ENCODE results near the gene TXNDC17. TPM values are rescaled to one million over a fixed set of nuclear protein-coding genes. Genes with fewer than 3 reads are reported as not detected.
"Not testable (repeated sequence)": the region's sequence is repeated elsewhere in the genome, so short reads cannot be mapped to it uniquely, and the experiment has no call there.

TXNDC17 gene
- total RNA-seq: 92.7 and 102 TPM in 2 replicates

DNA sequence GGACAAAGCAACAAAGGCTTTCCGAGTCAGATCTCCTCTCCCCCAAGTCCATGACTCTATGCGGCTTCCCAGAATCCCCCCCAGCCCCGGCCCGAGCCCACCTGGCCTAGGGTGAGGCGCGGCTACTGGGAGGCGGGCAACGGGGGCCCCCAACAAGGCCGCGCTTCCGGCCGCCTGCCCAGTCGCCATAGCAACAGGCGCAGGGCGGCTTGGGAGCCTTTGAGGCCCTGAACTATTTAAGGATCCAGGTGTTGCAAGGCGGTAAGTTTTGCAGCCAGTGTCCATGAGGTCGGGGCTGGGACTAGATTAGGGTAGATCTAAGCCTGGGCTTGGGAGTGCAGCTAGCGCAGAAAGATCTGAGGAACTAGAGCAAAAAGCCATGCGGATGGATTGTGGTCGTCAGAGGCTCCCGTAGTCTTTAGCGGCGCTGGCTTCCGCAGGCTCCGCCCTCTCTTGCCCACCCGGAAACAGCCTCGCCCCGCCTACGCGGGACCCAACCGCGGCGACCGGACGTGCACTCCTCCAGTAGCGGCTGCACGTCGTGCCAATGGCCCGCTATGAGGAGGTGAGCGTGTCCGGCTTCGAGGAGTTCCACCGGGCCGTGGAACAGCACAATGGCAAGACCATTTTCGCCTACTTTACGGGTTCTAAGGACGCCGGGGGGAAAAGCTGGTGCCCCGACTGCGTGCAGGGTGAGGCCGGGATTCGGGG, at the start of gene TXNDC17, which contains the start of gene KIAA0753:
Gene TXNDC17 (plus strand): TSS at position 525 of the 711 bp plus-strand sequence. CDS start 23 bp downstream, at position 548.
Gene KIAA0753 (minus strand): TSS at position 176 of the 711 bp plus-strand sequence. CDS start 5,608 bp downstream, outside the sequence.
- peaks cover 60% of the 10 kb centered on the region for H3K4me1 Mint-ChIP-seq
- peak within 1 kb of the TSS; percentile 100 for H3K27ac Mint-ChIP-seq
- H3K27me3 Mint-ChIP-seq: no peaks in the 10 kb centered on the region
- peak within 1 kb of the TSS; percentile 93 for H3K4me3 Mint-ChIP-seq
- intact Hi-C loops (cut with micrococcal nuclease): loop anchor here (1.0 to 10.0 kb wide), 5 partner anchors 11 to 1056 kb away; partner anchors contain the start of genes C17orf100, MED31, NLRP1 and PIMREG
- H3K36me3 Mint-ChIP-seq (ENCODE audit: low read depth): peaks cover 30% of the 10 kb centered on the region
- no peaks in the 10 kb centered on the region for H3K9me3 Mint-ChIP-seq
- peak; percentile 99 for DNase-seq

DNA sequence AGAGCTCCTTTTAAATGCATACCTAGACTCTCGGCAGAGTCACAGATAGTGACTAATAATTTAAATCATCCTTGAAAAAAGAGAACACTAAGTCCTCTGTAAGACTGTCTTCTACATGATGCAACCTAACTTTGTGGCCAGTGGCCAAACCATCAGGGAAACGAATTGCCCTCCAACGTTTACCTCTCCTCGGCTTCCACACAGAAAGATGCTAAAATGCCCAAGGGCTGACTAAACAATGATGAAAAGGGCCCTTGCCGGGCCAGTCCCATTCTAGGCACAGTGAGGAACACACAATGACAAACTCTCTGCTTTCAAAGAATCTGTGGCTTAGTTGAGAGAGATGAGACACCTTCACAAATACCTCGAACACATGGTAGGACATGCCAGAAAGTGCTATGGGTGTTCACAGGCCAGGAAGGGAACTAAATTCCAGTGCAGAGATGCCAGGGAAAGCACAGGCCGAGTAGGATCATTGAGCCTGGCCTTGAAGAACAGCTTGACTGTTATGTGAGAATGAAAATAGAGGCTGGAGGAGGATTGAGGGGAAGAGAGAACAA, 49.2 kb upstream of the TXNDC17 start:
- H3K4me1 Mint-ChIP-seq: peaks cover 4% of the 10 kb centered on the region
- no peak overlapping the region for H3K4me3 Mint-ChIP-seq
- no peaks in the 10 kb centered on the region for H3K9me3 Mint-ChIP-seq
- no peak overlapping the region for H3K27ac Mint-ChIP-seq
- H3K36me3 Mint-ChIP-seq (ENCODE audit: low read depth): peaks cover 58% of the 10 kb centered on the region
- DNase-seq: peak; percentile 48
- H3K27me3 Mint-ChIP-seq: no peaks in the 10 kb centered on the region
- intact Hi-C loops (cut with micrococcal nuclease): no loop called here

DNA sequence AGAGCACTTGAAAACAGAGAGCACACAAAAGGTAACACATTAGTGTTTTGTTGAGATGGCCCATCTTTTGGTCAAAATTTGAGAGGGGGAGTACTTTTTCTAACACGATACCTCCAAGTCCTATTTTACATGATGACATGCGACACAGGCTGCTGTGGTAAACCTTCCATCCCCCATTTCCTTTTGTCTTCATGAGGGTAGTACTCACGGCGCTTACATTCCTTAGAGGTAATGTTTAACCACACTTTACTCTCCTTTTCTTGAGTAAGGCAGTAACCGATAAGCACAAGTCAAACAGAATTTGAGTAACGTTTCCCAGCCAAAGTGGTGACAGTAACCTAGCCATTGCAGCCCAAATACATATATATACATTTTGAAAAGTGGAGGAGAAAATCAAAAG, 48.7 kb upstream of the TXNDC17 start:
- H3K4me3 Mint-ChIP-seq: no peak overlapping the region
- H3K27ac Mint-ChIP-seq: no peak overlapping the region
- intact Hi-C loops (cut with micrococcal nuclease): no loop called here
- H3K27me3 Mint-ChIP-seq: no peaks in the 10 kb centered on the region
- H3K9me3 Mint-ChIP-seq: no peaks in the 10 kb centered on the region
- peaks cover 57% of the 10 kb centered on the region for H3K36me3 Mint-ChIP-seq (ENCODE audit: low read depth)
- DNase-seq: no peak
- H3K4me1 Mint-ChIP-seq: peaks cover 4% of the 10 kb centered on the region

DNA sequence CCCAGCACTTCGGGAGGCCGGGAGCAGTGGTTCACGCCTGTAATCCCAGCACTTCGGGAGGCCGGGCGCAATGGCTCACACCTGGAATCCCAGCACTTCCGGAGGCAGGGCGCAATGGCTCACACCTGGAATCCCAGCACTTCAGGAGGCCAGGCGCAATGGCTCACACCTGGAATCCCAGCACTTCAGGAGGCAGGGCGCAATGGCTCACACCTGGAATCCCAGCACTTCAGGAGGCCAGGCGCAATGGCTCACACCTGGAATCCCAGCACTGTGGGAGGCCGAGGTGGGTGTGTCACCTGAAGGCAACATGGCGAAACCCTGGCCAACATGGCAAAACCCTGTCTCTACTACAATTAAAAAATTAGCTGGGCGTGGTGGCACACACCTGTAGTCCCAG, 47.5 kb upstream of the TXNDC17 start:
- peaks cover 55% of the 10 kb centered on the region for H3K36me3 Mint-ChIP-seq (ENCODE audit: low read depth)
- H3K4me1 Mint-ChIP-seq; H3K27me3 Mint-ChIP-seq; H3K27ac Mint-ChIP-seq; H3K9me3 Mint-ChIP-seq; H3K4me3 Mint-ChIP-seq; intact Hi-C loops (cut with micrococcal nuclease): not testable (repeated sequence)
- DNase-seq: peak; percentile 43

DNA sequence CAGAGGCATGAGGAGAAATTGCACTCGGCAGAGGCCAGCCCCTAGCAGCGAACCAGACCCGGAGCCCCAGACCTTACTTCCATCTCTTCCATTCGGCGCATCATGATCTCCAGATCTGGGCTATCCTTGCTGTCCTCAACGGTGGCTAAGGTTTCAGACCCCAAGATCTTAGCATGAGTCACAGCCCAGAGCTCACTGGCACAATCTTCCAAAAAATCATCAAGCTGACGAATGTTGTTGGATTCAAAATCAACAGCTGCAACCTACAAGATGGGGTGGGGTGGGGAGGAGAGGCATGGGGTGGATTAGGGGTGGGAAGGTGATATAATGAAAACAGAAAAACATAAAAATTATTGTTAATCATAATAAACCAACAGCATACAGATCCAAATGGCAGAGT, 44.8 kb upstream of the TXNDC17 start:
- intact Hi-C loops (cut with micrococcal nuclease): no loop called here
- peaks cover 48% of the 10 kb centered on the region for H3K36me3 Mint-ChIP-seq (ENCODE audit: low read depth)

DNA sequence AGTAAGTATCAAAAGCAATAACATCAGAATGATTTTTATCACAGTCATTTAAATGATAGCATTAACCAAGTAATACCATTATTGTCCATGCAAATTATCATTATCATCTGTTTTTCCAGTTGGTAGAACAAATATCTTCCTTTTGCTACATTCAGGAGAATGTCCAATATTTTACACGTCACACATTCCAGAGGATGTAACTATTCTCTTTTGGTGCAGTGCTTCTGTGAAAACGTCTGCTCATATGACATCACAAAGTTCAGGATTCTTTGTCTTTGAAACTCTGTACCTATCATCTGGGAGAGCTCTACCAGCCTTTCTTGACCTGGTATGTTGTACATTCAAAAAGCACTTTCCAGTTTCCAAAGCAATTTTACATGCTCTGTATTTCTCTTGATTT, 44.3 kb upstream of the TXNDC17 start:
- Mint-ChIP-seq H3K4me3 (no peak overlapping the region), H3K27me3 (no peaks in the 10 kb centered on the region), H3K27ac (no peak overlapping the region), H3K36me3 (ENCODE audit: low read depth) (peaks cover 48% of the 10 kb centered on the region), H3K9me3 (no peaks in the 10 kb centered on the region), H3K4me1 (peaks cover 4% of the 10 kb centered on the region)
- DNase-seq: no peak
- intact Hi-C loops (cut with micrococcal nuclease): no loop called here

More for the DNA sequence above, 44.8 kb upstream of the TXNDC17 start:
- H3K4me3 Mint-ChIP-seq: no peak overlapping the region
- no peak for DNase-seq
- no peaks in the 10 kb centered on the region for H3K9me3 Mint-ChIP-seq
- peaks cover 4% of the 10 kb centered on the region for H3K4me1 Mint-ChIP-seq
- H3K27me3 Mint-ChIP-seq: no peaks in the 10 kb centered on the region
- H3K27ac Mint-ChIP-seq: no peak overlapping the region

DNA sequence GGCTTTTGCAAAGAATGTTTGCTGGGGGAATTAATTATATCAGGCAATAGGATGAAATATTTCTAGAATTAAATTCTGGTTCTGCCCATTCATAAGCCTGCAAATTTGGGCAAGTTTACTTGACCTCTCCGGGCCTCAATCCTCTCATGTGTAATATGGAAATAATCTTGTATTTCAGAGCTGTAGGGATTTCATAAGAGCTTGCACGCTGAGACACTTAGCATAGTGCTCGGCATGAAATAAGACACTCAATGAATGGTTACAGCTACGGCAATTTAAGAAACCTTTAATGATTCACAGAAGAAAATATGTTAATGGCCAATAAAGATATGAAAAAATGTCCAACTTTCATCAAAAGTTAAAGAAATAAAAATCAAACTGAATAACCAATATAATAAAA, 43.9 kb upstream of the TXNDC17 start:
- no peaks in the 10 kb centered on the region for H3K27me3 Mint-ChIP-seq
- H3K4me1 Mint-ChIP-seq: peaks cover under 1% of the 10 kb centered on the region
- intact Hi-C loops (cut with micrococcal nuclease): no loop called here
- no peak for DNase-seq
- H3K9me3 Mint-ChIP-seq: no peaks in the 10 kb centered on the region
- H3K27ac Mint-ChIP-seq: no peak overlapping the region
- no peak overlapping the region for H3K4me3 Mint-ChIP-seq
- H3K36me3 Mint-ChIP-seq (ENCODE audit: low read depth): peaks cover 46% of the 10 kb centered on the region

DNA sequence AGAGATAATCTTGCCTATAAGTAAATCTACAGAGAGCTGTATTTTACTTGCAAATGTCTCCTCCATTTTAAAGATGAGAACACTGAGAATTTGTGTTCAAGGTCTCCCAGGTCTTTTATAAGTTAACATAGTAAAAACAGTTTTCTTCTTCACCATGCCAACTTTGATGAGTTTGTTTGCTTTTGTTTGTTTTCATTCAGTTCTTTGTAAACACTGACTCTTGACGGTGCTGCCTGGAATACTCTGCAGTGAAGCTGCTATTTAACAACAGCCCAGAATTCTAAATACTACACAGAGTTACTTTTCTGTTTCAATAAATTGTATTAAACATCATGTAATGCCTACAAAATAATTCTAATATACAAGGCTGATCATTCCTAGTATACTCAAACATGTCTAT, 43.1 kb upstream of the TXNDC17 start:
- DNase-seq: no peak
- Mint-ChIP-seq H3K9me3 (no peaks in the 10 kb centered on the region), H3K27ac (no peak overlapping the region), H3K4me1 (no peaks in the 10 kb centered on the region), H3K27me3 (no peaks in the 10 kb centered on the region), H3K36me3 (ENCODE audit: low read depth) (peaks cover 45% of the 10 kb centered on the region), H3K4me3 (no peak overlapping the region)
- intact Hi-C loops (cut with micrococcal nuclease): no loop called here

DNA sequence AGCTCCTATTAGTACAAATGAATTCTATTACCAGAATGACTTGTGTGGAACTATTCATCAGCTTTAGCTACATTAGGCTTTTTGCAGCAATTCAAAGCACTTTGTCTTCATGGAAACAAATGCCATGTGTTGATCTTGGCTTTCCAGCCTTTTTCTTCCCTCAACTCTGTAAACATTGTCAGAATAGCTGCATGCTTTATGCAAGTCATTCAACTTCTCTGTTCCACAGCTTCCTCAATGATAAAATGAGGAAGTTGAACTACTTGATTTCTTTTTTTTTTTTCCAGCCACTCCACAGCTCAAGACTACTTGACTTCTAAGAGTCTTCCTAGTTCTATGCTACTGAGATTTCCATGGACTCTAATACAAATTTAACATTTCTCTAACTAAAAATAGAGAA, 41.5 kb upstream of the TXNDC17 start:
- no peaks in the 10 kb centered on the region for H3K27me3 Mint-ChIP-seq
- H3K27ac Mint-ChIP-seq: no peak overlapping the region
- peaks cover 41% of the 10 kb centered on the region for H3K36me3 Mint-ChIP-seq (ENCODE audit: low read depth)
- peaks cover 8% of the 10 kb centered on the region for H3K4me1 Mint-ChIP-seq
- no peak for DNase-seq
- H3K9me3 Mint-ChIP-seq: no peaks in the 10 kb centered on the region
- intact Hi-C loops (cut with micrococcal nuclease): no loop called here
- H3K4me3 Mint-ChIP-seq: no peak overlapping the region

DNA sequence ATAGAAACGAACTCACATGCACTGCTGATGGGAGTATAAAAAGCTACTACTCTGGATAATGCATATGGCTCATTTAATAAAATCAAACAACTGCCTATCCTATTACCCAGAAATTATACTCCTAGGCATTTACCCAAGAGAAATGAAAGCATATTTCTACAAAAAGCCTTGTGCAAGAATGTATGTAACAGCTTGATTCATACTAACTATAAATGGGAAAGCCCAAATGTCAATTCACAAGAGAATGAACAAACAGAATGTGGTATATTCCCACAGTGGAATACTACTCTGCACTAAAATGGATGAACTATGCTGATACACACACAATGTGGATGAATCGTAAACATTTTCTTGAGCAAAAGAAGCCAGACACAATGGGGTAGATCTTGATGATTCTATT, 38.7 kb upstream of the TXNDC17 start:
- Mint-ChIP-seq H3K36me3 (ENCODE audit: low read depth) (peaks cover 37% of the 10 kb centered on the region), H3K27ac (no peak overlapping the region), H3K9me3 (no peaks in the 10 kb centered on the region), H3K4me1 (peaks cover 8% of the 10 kb centered on the region), H3K27me3 (no peaks in the 10 kb centered on the region), H3K4me3 (no peak overlapping the region)
- intact Hi-C loops (cut with micrococcal nuclease): no loop called here
- DNase-seq: no peak

DNA sequence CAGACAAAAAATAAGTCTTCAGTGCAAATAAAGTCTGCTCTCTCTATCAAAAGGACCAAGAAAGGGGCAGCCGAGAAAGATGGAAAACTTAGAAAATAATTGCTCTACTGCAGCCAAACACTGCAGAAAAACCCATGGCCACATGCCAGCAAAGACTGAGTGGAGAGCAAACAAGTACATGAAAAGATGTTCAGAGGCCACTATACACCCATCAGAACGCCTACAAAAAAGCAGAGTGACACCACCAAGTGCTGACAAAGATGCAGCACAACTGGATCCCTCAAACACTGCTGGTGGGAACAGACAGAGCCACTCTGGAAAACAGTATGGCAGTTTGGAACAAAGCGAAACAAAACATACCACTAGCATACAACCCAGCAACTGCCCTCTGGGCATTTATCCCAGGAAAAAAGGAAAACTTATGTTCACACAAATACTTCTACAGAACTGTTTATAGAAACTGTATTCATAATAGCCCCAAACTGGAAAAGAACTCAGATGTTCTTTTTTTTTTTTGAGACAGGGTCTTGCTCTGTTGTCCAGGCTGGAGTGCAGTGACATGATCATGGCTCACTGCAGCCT, 37.0 kb upstream of the TXNDC17 start:
- Mint-ChIP-seq H3K9me3 (no peaks in the 10 kb centered on the region), H3K27ac (no peak overlapping the region), H3K36me3 (ENCODE audit: low read depth) (peaks cover 39% of the 10 kb centered on the region), H3K4me1 (peaks cover 8% of the 10 kb centered on the region), H3K4me3 (no peak overlapping the region), H3K27me3 (no peaks in the 10 kb centered on the region)
- DNase-seq: no peak
- intact Hi-C loops (cut with micrococcal nuclease): no loop called here

DNA sequence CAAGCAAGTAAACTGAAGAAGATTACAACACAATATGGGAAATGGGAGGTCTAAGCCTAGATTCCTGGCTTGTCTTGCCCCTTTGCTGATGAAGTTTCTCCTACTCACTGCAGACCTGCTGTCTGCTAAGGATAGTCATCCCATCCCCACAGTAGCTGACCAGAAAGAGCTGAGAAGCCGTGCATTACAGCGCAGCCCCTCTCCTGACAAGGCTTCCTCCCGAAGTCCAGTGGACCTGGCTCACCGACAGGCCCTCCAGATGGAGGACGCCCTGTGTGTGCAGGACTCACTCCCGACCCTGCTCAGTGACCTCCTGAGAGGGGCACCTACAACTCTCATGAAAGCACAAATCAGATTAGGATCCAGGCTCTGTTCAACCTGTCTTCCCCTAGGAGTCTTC, 35.7 kb upstream of the TXNDC17 start:
- no peaks in the 10 kb centered on the region for H3K9me3 Mint-ChIP-seq
- H3K27me3 Mint-ChIP-seq: no peaks in the 10 kb centered on the region
- peaks cover 8% of the 10 kb centered on the region for H3K4me1 Mint-ChIP-seq
- peaks cover 39% of the 10 kb centered on the region for H3K36me3 Mint-ChIP-seq (ENCODE audit: low read depth)
- H3K27ac Mint-ChIP-seq: no peak overlapping the region
- no peak for DNase-seq
- intact Hi-C loops (cut with micrococcal nuclease): no loop called here
- no peak overlapping the region for H3K4me3 Mint-ChIP-seq

DNA sequence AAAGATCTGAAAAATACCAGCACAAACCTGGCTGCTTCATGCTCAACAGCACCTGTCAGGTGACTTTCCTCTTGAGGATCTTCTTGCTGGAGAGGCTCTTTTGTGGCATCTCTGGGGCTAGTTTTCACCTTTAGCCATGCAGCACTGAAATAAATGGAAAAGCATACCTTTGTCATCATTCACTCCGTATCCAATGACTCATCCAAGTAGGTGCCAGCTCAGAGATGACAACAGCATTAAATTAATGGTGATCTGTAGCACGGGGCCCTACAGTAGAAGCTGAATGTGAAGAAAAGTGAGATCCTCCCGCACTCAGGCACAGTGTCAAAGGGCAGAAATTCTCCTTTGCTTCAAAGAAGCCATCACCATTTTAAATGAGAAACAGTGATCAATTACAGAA, 32.5 kb upstream of the TXNDC17 start:
- no peak overlapping the region for H3K27ac Mint-ChIP-seq
- intact Hi-C loops (cut with micrococcal nuclease): no loop called here
- H3K27me3 Mint-ChIP-seq: no peaks in the 10 kb centered on the region
- peaks cover 4% of the 10 kb centered on the region for H3K4me1 Mint-ChIP-seq
- no peaks in the 10 kb centered on the region for H3K9me3 Mint-ChIP-seq
- H3K36me3 Mint-ChIP-seq (ENCODE audit: low read depth): peaks cover 28% of the 10 kb centered on the region
- DNase-seq: no peak
- no peak overlapping the region for H3K4me3 Mint-ChIP-seq

DNA sequence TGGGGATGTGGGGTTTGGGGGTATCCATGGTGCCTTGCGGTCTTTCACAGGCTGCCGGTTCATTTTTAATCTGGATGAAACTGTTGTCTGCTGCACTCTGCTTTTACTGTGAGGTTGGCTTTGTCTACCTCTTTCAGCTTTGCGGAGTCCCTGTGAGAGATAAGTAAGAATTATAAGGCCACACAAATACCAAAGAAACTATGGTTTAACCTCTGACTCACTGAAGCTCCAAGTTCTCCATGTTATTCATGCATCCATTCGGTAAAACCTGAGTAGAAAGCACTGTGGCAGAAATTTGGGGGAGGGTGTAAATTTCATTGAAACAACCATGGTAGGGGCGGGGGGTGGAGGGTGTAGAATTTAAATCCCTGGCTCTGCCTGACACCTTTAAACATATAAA, 30.8 kb upstream of the TXNDC17 start:
- Mint-ChIP-seq H3K27me3 (no peaks in the 10 kb centered on the region), H3K36me3 (ENCODE audit: low read depth) (peaks cover 26% of the 10 kb centered on the region), H3K27ac (no peak overlapping the region), H3K4me3 (no peak overlapping the region), H3K9me3 (no peaks in the 10 kb centered on the region), H3K4me1 (peaks cover 1% of the 10 kb centered on the region)
- intact Hi-C loops (cut with micrococcal nuclease): no loop called here
- DNase-seq: no peak
